ENCODE results near the gene RXRG.
"Not testable (repeated sequence)": the region's sequence is repeated elsewhere in the genome, so short reads cannot be mapped to it uniquely, and the experiment has no call there.

The RXRG gene

DNA sequence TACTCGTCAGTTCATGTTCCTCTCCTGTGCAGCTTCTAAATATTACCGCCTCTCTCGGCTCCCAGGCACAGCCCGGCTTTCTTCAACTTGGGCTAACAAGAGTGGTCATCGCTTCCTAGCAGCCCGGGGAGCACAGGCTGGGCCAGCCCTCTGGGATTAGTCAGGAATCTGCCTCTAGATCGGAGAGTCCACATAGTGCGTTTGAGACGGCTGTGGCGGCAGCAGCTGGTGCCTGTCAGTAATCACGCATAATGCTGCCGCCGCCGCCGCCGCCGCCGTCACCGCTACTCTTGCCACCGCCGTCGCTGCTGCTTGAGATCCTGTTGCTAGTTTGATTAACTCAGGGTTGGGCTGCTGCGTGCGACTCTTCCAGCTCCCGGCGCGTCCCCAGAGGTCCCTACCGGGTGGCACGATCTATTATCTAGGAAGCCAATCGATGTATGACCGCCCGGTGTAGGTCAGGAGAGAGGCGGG is at the start of gene RXRG:
Gene RXRG, minus strand, starts transcription at position 230 of the 474 bp plus-strand sequence. CDS start 233 bp downstream, outside the sequence.
- DNase-seq (ENCODE audit: low read depth in 2 of 2, low spot score in 1 of 2): no peak

DNA sequence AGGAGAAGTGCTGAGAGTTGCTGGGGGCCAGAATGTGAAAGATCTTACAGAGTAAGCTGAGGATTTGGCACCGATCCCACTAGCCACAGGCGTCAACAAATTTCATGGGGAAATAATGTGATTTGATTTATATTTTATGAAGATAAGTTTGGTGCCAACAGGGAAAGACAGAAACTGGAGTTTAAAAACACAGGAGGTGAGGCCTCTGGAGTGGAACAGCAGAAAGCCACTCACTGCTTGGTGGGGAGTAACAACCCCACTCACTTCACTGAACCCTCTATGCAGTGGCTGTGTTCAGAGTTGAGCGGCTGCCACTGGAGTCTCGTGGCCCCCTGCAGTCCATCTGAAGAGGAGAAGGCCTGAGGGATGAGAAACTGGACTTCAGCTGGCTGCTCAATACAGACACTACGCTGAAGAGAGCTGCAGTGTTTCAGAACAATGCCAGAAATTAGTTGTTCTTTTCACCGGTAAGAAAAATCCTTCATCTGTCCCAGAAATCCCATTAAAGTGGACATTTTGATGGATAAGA is 48.0 kb upstream of the RXRG start:
- no peak for DNase-seq (ENCODE audit: low read depth in 2 of 2, low spot score in 1 of 2)

DNA sequence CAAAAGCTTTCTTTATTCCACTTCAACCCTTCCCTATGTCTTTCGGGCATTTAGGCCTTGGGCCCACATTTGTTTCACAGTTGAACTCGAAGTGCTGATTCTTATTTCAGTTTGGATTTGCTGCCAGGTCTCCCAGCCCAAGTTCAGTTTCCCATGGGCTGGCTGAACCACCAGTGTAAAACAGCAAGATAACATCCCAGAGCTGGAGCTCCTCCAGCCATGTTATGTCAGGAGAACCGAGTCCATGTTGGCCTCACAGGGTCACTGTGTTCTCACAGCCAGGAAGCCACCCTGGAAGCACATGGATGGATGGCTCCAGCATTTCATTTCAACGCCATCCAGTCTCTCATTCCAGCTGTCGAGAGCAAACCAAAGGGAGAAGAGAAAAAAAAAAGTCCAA is 45.2 kb upstream of the RXRG start:
- no peak for DNase-seq (ENCODE audit: low read depth in 2 of 2, low spot score in 1 of 2)

DNA sequence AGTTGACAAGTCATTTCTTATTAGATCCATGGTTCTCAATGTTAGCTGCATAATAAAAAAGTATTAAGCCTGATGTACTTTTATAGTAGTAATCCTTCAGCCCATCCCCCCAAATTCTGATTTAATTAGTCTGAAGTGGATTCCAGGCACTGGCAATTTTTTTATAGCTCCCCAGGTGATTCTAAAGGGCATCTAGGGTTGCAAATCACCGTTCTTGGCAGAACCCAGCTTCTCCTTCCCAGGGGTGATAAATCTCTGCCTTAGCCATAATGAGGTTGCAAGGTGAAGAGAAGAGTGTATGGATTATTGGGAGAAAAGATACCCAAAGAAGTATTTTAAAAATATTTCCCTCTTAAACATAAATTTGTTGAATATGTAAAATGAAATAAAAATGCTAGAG is 43.0 kb upstream of the RXRG start:
- DNase-seq (ENCODE audit: low read depth in 2 of 2, low spot score in 1 of 2): no peak

DNA sequence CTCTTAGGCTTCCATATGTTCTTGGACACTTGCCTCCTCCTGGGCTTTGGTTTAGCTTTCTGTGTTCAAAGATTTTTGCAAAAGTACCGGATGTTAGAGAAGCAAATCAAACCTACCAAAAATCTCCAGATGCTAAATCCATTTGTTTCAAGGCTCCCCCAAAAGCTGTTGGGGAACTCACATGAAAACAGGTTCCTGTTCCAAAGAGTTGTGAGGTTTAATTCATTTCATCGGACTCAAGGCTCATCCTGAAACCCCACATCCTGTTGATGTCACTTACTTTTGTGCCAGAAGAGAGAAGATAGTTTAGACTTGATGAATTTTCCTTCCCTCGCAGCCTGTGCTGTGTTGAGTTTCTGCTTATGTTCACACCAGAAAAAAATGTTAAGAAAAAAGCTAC is 41.7 kb upstream of the RXRG start:
- DNase-seq (ENCODE audit: low read depth in 2 of 2, low spot score in 1 of 2): no peak

DNA sequence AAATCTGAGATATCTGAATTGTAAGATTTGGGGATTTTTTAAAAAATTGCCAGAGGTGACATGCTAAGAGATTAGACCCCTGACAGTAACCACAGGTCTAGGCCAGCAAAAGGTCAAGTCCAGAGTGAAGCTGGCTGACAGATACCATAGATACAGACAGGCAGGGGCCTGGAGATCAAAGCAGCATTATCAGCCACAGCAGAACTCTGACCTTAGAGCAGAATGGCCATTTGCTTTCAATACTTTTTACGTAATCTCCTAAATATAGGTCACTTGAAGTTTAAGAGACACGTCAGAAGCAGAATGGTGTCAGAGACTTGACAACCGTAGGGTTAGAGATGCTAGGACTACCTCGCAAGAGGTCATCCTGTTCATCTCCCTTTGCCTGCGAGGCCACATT is 40.8 kb upstream of the RXRG start:
- no peak for DNase-seq (ENCODE audit: low read depth in 2 of 2, low spot score in 1 of 2)

DNA sequence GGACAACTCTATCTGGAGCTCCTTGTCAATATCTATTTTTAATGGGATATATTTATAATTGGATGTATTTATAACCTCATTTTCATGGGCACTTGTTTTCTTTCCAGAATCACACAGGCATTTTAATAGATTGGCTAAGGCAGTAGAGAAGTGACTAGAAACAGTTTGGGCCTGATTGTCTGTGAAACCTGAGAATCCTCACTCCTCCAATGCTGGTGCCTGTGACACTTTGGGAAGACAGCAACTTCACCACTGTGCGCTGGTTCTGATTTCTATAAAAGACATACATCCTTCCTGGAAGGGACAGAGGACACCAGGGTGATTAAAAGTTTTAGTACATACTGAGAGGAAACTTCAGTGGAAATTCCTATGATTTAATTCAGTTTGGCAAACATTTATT is 39.6 kb upstream of the RXRG start:
- DNase-seq (ENCODE audit: low read depth in 2 of 2, low spot score in 1 of 2): no peak

DNA sequence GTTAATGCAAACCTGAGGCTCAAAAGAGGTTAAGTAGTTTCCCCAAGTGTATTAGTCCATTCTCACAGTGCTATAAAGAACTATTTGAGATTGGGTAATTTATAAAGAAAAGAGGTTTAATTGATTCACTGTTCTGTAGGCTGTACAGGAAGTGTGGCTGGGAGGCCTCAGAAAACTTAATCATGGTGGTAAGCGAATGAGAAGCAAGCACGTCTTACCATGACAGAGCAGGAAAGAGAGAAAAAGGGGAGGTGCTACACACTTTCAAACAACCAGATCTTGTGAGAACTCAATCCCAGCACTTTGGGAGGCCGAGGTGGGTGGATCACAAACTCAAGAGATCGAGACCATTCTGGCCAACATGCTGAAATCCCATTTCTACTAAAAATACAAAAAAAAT is 38.5 kb upstream of the RXRG start:
- no peak for DNase-seq (ENCODE audit: low read depth in 2 of 2, low spot score in 1 of 2)

DNA sequence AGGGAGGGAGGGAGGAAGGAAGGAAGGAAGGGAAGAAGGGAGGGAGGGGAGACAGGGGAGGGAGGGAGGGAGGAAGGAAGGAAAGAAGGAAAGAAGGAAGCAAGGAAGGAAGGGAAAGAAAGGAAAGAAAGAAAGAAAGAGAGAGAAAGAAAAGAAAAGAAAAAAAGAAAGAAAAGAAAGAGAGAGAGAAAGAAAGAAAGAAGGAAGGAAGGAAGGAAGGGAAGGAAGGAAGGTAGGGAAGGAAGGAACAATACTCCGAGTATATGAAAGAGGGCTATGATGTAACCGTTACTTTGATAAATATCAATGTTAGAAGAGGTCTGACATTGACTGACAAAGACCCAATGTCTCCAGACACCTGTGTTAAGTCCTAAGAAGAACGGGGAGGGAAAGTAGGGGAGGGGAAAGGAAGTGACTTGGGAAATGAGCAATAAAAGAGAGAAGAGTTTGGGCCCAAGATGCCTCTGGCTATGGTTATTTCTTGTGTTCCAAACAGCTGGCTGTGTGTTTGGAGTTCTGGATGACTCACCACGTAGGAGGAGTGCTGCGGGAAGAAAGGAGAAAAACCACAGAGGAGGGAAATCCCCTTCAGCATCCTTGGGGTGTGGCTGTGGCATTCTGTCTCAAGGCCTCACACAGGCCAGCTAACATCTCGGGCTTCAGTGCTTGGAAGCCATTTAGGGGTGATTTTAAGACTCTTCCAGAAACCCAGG is 37.0 kb upstream of the RXRG start:
- DNase-seq (ENCODE audit: low read depth in 2 of 2, low spot score in 1 of 2): no peak

DNA sequence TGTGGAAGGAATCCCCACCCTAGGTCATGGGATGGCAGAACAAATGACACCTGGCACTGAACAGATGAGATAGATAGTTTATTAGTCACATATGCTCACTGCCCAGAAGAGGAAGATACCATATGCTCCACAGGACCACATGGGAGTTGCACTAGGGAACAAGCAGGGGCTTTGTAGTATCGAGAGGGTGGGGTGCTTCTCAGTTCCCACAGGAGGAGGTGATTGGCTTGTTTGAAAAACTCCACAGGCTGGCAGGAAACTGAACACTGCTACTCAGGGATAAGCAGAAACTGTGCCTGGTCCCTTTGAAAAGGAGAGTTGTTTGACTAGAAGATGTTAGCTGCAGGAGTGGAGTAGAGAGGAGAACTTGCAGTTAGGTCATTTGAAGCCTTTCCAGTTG is 31.9 kb upstream of the RXRG start:
- no peak for DNase-seq (ENCODE audit: low read depth in 2 of 2, low spot score in 1 of 2)

DNA sequence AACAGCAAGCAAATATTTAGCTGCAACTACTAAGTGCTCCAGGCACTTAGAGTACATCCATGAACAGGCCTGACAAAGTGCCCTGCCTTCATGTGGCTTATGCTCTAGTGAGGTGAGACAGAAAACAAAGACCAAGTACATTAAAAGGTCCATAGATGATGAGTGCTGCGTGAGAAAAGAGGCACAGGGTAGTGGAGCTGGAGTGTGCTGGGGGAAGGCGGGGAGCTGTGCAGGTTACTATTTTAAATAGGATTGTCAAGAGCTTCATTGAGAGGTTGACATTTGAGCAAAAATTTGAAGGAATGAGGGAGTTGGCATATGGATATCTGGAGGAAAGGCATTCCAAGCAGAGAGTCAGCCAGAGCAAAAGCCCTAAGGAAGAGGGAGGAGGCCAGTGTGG is 29.3 kb upstream of the RXRG start:
- DNase-seq (ENCODE audit: low read depth in 2 of 2, low spot score in 1 of 2): no peak

DNA sequence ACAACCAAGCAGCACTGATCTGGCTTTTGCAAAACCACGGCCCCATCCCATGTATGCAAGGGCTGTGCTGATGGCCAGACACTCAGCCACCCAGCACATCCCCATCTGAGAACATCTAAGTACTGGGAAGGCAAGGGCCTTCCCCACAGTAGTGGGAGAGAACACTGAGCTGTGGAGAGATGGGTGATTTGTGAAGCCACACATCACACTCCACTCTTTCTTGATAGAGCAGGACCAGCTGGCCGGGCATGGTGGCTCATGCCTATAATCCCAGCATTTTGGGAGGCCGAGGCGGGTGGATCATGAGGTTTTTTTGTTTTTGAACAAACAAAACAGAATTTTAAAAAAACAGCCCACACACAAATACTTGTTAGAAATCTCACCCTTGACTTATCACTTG is 28.2 kb upstream of the RXRG start:
- no peak for DNase-seq (ENCODE audit: low read depth in 2 of 2, low spot score in 1 of 2)

DNA sequence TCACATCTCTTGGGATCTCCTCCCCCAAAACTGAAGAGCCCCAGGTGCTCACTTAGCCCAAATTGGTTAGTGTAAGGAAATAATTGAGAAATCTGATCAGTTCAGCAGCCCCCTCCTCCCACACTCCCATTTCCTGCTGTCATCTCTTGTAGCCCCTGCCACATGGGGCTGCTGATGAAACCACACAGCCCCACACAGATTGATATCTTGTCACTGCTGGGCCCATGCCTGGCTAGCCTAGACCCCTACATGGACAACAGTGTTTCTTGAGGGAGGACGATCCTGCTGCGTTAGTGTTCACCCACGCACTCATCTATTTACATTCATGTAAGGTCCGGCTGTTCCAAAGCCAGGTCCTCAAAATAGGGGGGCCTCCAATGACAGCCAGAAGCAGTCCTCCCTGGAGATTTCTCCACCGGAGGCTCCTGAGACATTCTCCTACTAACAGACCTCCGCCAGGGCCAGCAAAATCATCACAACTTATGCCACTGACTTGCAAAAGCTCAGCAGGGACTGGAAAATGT is 23.9 kb upstream of the RXRG start:
- no peak for DNase-seq (ENCODE audit: low read depth in 2 of 2, low spot score in 1 of 2)

DNA sequence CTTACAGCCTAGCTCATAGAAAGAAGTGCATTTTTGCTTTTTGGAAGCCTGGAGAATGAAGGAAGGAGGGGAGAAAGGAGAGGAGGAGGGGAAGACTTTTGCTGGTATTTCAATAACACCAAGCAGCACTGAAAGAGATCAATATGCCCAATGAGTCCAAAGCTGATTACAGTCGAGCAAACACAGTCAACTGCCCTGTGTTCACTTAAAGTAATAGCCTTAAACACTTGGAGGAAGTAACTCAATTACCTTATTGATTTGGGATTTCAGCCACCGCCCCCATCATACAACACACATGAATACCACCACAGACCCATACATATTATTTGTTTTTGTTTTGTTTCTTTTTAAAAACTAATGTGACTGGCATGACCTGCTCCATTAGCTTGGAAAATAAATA is 23.3 kb upstream of the RXRG start:
- no peak for DNase-seq (ENCODE audit: low read depth in 2 of 2, low spot score in 1 of 2)

DNA sequence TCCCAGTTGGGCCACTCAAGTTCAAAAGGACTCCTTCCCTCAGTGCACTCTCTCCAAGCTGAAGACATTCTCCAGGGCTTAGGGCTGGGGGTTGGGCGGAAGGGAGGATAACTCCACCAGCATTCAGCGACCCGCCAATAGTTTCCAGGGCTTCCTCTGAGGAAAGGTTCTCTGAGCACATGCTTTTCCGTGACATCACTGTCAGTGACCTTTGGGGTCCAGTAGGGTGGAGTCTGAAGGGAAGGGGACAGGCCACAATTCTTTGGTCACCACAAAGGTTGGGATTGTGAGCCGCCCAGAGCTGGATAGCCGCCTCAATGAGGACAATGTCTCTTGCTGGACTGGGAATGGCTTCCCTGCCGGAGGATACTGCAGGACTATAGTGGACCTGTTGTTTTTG is 22.8 kb upstream of the RXRG start:
- DNase-seq (ENCODE audit: low read depth in 2 of 2, low spot score in 1 of 2): no peak

DNA sequence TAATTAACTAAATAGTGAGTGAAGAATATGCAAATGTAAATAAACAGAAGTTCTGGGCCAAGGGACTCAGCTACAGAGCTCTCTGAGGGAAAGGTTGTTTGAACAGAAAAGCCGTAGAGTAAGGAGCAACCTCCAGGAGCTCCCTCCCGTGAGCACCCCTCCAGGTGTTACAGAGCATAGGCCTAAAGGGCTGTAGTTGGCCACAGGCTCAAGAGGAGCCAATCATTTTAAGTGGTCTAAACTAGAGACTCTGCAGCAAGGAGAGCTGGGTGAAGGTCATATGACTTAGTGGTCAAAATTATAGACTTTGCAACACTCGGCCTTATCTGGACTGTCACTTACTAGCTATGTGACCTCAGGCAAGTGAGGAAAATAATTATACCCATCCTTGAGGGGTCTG is 19.1 kb upstream of the RXRG start:
- no peak for DNase-seq (ENCODE audit: low read depth in 2 of 2, low spot score in 1 of 2)

DNA sequence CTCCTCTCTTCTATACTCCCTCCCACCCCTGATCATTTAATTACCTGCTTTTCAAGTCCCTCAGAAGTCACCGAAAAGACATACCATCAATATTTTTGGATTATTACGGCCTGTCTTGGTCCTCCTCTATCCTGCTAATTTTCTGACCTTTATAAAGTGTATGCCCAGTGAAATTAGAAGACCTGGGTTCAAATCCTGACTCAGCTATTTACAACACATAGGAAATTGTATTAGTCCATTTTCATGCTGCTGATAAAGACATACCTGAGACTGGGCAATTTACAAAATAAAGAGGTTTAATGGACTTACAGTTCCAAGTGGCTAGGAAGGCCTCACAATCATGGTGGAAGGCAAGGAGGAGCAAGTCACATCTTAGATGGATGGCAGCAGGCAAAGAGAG is 14.8 kb upstream of the RXRG start:
- not testable (repeated sequence) for DNase-seq (ENCODE audit: low read depth in 2 of 2, low spot score in 1 of 2)

DNA sequence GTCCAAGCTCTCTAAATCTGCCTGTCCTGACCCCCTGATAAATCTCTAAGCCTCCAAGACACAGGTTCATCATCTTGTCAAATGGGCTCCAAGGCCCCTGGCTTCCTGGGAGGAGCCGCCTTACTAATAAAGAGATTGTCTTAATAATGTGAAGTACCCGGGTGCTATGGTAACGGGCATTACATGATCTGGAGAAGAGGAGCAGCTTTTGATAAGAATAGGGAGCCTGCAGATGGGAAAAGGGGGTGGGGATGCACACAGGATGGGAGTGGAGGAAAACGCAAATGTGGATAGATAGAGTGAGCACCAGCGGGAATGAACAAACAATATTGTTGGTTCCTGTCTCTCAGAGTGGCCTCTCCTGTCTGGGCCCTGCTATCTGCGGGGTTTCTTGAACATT is 11.9 kb upstream of the RXRG start:
- no peak for DNase-seq (ENCODE audit: low read depth in 2 of 2, low spot score in 1 of 2)

DNA sequence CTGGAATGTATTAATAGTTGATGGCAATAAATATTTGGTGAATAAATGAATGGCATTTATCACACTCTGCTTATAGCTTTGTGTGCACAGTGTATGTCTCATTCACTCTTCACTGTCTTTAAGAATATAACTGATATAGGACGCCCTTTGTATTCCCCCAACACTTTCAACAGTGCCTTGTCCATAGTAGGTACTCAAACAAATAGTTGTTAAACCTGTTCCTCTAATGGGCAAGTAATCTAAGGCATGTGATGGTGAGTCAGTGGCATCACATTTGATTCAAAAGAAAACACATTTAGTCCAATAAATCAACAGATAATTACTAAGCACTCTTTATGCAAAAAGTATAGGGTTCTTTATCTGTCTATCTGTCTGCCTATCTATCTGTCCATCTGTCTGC is 11.2 kb upstream of the RXRG start:
- DNase-seq (ENCODE audit: low read depth in 2 of 2, low spot score in 1 of 2): no peak

DNA sequence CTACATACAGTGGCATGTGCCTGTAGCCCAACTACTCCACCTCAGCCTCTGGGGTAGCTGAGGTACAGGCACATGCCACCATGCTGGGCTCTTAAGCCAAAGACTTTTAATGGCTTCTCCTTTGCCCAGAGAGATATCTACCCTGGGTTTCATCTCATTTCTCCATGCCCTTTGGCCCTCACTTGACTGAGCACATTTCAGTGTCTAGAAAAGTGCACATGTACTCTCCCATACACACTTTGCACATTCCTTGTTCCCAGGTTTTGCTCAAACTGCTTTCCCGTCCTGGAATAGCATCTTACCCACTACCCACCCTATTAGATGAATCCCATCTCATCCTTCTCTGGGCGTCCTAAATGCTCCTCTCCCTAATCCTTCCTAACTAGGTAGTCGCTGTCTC is 10.2 kb upstream of the RXRG start:
- no peak for DNase-seq (ENCODE audit: low read depth in 2 of 2, low spot score in 1 of 2)

DNA sequence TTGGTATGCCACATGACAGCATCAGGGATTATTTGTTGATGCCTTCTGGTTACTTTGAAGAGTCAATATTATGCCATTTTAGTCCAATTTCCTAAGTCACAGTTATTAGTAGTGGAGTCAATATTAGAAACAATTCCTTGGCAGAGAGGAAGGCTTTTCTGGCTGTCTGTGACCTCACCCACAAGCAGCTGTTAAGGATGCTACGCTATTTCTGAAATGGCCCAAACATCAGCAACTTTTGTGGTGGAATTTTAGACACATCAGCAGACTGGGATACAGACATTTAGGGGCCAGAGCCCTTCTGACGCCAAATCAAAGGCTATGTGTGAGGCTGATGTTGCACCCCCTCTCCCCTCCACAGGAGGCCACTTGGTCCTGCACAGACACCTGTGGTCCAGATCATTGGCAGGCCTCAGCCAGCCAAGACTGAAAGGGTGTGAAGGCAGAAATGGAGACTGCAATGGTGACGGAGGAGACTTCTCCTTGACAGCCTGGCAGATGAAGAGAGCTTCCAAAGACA is 9.2 kb upstream of the RXRG start:
- no peak for DNase-seq (ENCODE audit: low read depth in 2 of 2, low spot score in 1 of 2)

DNA sequence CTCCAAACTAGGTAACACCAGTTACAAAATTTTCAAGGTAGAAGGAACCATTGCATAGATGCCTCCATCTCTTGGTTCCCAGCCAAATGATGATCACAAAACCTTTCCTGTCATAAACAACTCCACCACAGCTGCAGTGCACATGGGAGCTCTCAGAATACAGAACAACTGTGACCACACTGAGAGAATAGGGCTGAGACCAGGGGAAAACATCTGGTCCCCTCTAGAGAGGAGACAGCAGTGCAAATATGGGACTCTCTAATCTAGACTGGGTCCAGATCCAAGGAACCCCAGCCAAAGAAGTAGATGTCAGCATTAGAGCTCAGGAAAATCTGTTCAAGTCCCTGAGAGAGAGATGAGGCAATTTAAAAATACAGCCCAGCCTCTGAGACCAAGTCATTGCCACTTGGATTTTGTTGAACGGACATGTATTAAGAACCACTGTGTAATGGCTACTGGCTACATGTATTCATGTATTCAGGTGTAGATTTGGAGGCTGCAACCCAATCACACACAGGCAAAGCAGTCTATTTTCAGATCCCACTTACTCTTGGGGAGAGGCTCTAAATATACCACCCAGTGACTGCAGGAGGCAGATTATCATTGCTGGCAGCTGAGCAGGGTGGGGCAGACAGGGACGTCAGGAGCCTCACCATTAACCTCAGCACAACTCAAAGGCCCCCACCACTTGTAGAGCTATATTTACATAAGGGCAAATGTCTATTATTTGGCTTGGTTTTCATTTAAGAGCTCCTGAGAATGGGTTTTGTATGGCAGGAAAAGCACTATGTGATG is 7.6 kb upstream of the RXRG start:
- no peak for DNase-seq (ENCODE audit: low read depth in 2 of 2, low spot score in 1 of 2)

All from stimulated activated CD8-positive, alpha-beta memory T cell treated with anti-CD3 and anti-CD28 coated beads, Interleukin-4, amount 100 ng/mL, for 1 hour (primary cell).